NOMO-1 treated with dmso at 0.1 percent for 144 hours (cell line): ENCODE data around the gene PNMA6E.
"Not testable (repeated sequence)": the region's sequence is repeated elsewhere in the genome, so short reads cannot be mapped to it uniquely, and the experiment has no call there.

Experiments
- DNase-seq: peaks from one replicate; lab custom pipeline; 2025; ENCODE audit not compliant: unreplicated experiment; lab: John Stamatoyannopoulos, UW

Gene PNMA6E

GRCh38 chrX:153387987-153388721 lies 13.0 kb downstream of the PNMA6E start:
- no peak for DNase-seq

DNA sequence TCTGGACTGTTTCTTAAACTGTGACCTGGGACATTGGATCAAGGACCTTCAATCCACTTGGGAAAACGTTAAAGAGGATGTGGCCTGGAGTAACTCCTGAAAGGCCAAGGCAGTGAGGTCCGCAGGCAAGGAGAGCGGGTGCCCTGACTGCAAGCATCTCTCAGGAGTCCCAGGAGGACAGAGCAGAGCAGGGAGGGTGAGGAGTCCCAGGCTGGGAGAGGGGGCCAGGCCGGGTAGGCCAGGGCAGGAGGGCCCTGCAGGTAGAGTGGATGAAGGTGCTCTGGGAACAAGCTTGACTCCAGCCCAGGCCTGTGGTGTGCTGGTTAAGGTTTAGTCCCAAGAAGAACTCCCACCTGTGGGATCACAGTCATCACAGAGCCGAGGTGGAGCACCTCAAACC lies 13.8 kb downstream of the PNMA6E start:
- DNase-seq = no peak

- no peak for DNase-seq
Measured at GRCh38 chrX:153386097-153386496, 15.1 kb downstream of the PNMA6E start.

DNA sequence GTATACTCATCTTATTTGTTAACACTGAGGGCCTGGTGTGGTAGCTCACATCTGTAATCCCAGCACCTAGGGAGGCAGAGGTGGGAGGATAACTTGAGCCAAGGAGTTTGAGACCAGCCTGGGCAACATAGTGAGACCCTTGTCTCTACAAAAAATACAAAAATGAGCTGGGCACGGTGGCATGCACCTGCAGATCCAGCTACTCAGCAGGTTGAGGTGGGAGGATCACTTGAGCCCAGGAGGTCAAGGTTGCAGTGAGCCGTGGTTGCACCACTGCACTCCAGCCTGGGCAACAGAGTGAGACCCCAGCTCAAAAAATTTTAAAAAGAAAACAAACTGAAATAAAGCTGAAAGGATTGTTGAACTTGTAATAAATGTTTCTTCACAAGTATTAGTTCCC lies 16.2 kb downstream of the PNMA6E start:
- DNase-seq = not testable (repeated sequence)

DNA sequence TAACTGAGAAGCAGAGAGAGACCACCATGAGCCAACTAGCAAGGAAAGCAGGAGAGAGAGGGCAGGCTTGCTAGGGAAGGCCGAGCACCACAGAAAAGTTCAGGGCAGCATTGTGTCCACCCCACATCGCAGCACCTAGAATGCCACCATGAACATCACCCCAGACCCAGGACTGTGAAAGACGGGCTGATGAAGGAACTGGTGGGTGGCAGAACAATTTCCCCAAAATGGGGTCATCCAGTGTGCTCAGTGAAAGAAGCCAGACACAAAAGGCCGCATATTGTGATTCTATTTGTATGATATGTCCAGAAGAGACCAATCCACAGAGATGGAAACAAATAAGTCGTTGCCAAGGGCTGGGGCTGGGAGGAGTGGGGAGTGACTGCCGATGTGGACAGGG lies 16.8 kb downstream of the PNMA6E start:
- DNase-seq = no peak

DNA sequence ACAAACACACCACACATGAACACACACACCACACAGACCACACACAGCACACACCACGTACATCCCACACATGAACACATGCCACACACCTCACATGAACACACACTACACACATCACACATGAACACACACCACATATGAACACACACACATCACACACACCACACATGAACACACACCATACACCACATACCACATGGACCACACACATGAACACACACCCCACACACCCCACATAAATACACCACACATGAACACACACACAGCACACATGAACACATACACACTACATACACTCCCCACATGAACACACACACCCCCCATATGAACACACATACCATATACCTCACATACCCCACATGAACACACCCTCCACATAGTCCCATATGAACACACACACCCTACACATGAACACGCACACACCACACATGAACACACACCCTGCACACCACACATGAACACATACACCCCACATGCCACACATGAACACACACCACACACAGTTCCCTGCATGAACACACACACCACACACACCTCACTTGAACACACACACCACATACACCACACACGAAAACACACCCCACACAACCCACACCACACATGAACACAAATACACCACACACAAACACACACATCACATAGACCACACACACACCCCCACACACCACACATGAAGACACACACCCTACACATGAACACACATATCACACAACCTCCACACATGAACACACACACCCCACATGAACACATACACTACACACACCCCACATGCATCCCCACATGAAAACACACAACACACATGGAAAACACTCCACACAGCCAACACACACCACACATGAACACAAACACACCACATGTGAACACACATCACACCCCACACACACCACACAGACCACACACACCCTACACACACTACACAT lies 18.3 kb downstream of the PNMA6E start:
- DNase-seq = no peak

DNA sequence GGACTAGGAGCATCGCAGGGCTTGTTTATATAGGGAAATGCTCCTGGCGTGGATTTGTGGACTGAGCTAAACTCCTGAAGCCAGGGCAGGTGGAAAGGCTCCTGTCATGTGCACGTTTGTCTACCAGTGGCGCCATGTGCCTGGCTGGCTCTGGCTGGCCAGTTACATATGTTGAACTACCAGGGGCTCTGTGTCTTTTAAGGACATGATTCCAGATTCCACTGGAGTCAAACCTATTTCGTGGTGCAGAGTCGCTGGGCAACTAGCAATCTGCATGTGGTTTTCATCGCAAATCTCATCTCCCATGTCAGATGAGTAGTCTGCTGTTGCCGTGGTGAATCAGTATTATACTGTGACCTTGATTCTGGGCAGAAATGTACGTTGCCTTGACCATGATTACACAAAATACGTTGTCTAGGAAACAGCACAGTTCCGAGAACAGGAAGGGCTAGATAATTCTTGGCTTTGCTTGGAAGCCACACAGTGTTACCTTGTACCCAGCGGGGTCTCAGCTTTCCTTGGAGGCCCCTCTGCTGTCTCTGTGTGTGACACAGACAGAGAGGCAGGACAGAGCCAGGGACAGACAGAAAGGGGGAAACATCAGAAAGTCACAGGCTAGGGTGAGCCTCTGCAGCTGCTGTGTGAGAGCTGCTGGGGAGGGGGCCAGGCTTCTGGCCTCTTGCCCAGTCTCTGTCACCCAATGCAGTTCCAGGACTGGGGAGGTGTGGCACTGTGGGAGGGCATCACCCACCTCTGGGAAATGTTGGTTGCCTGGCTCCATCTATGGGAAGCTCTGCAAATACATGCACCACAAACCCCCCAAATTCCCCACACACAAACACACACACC lies 19.2 kb downstream of the PNMA6E start:
- DNase-seq = no peak

- no peak for DNase-seq
Measured at GRCh38 chrX:153380691-153381090, 20.5 kb downstream of the PNMA6E start.

- no peak for DNase-seq
Measured at GRCh38 chrX:153379971-153380581, 21.1 kb downstream of the PNMA6E start.

DNA sequence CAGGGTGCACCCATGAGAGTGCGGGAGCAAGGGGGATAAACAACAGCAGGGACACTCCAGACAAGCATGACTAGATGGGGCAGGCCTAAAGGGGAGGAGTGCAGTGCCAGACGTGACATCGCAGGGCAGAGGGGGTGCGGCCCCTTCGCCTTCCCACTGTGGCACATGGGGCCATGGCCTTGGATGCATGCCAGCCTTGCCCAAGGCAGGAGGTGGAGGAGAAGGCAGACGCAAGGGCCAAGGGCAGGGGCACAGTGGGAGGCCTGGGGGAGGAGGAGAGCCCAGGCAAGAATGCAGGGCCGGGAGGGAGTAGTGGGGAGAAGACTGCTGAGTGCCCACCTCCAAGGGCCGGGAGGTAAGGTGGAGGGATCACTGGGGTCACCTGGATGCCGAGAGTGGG lies 21.6 kb downstream of the PNMA6E start:
- DNase-seq = no peak

GRCh38 chrX:153378607-153379006 lies 22.5 kb downstream of the PNMA6E start:
- no peak for DNase-seq

- no peak for DNase-seq
Measured at GRCh38 chrX:153377727-153378126, 23.4 kb downstream of the PNMA6E start.

DNA sequence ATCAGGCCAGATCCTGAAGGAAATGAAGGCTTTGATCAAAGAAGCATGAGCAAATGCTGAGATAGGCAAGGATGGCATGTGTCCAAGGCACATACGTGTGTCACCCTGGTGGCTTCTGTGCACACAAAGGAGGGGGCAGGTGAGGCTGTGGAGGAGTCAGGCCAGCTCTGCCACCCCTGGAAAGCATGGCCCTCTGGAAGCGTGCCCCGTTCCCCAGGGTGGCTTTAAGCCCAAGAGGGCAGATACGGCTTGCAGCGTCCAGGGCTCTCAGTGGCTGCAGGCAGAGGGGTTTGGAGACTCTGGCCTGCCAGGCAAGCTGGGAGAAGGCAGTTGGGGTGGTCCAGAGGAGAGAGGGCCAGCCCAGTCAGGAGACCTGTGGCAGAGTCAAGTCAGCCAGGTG lies 25.6 kb downstream of the PNMA6E start:
- no peak for DNase-seq

DNA sequence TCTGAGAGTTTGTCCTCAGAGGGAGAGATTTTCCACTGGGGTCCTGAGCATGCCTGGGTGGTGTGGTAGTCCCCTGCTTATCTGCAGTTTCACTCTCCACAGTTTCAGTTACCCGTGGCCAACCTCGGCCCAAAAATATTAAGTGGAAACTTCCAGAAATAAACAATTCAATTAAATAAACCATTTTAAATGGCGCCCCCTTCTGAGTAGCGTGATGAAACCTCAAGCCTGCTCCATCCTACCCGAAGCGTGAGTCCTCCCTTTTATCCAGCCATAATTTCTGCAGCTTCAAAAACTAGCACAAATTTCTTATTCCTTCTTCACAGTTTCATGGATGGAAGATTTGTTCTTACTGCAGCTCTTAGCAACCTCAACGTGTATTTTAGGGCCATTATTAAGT lies 26.7 kb downstream of the PNMA6E start:
- DNase-seq = no peak

- DNase-seq = no peak
Measured at GRCh38 chrX:153372949-153373348, 28.2 kb downstream of the PNMA6E start.

GRCh38 chrX:153371256-153371655 lies 29.9 kb downstream of the PNMA6E start:
- no peak for DNase-seq

- no peak for DNase-seq
Measured at GRCh38 chrX:153370293-153371055, 30.7 kb downstream of the PNMA6E start.

- no peak for DNase-seq
Measured at GRCh38 chrX:153366878-153367538, 34.1 kb downstream of the PNMA6E start.

DNA sequence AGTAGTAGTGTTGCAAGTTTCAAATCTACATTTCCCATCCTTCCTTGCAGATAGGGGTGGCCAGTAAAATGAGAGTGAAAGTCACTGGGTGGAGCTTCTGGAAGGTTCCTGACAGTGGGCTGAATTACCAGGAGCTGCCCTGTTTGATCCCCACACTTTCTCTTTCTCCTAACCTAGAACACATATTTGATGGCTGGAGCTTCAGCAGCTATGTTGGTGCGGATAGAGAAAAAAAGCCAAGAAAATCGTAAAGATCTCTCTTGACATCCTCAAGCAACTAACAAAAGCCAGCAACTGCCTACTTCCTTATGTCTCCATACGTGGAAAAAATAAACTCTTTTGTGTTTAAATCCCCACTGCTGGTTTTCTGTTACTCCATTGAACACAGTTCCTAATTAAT lies 35.0 kb downstream of the PNMA6E start:
- no peak for DNase-seq

GRCh38 chrX:153365670-153366069 lies 35.5 kb downstream of the PNMA6E start:
- DNase-seq = no peak
